ENCODE results near the gene ATP6V1B1. TPM values are rescaled to one million over a fixed set of nuclear protein-coding genes. Genes with fewer than 3 reads are reported as not detected.
"Not testable (repeated sequence)": the region's sequence is repeated elsewhere in the genome, so short reads cannot be mapped to it uniquely, and the experiment has no call there.

Gene ATP6V1B1
- total and polyA plus RNA-seq, 2 of the 13 experiments (the other 11 are each of a cell fraction or from before 2014, with no cell fraction given): 0.58 to 1.6 TPM

GRCh38 chr2:70998885-70999284 lies 63.2 kb downstream of the ATP6V1B1 start:
- ATAC-seq; H4K20me1 ChIP-seq (ENCODE audit: insufficient read depth, low read length); H3K9me3 ChIP-seq (ENCODE audit: low read length); H3K36me3 ChIP-seq (replicated peaks in 1 of 2; ENCODE audit: control insufficient read depth in 1 of 2, insufficient read depth in 2 of 2, low read length in 2 of 2); H3K79me2 ChIP-seq (ENCODE audit: insufficient read depth, low read length); H3K4me3 ChIP-seq (replicated peaks in 1 of 3; ENCODE audit: insufficient read depth in 1 of 3, low read depth in 2 of 3, low read length in 3 of 3); H3K9ac ChIP-seq (ENCODE audit: insufficient read depth, low read depth, low read length); in situ Hi-C loops (cut with HindIII; ENCODE audit: extremely low pct_ligation_motif_present, low pct_unique_long_range_greater_than_20kb); DNase-seq (ENCODE audit: low spot score); BruUV-seq (replicated peaks); H3K27me3 ChIP-seq (ENCODE audit: control insufficient read depth in 1 of 2, insufficient read depth in 2 of 2, low read length in 2 of 2); intact Hi-C loops (cut with micrococcal nuclease; ENCODE audit: unreplicated experiment); FAIRE-seq; H3K27ac ChIP-seq (ENCODE audit: extremely low read length, insufficient read depth, low read length): not testable (repeated sequence)
- Histone ChIP-seq H3K4me1 (ENCODE audit: insufficient read depth, low read length) (peaks cover 61% of the 10 kb centered on the region), H2AFZ (ENCODE audit: low read length) (peak overlapping the region; percentile 96), H3K4me2 (ENCODE audit: low read depth, low read length) (peak overlapping the region; percentile 99)
- ChIA-PET CTCF (ENCODE audit: low intra/inter-chr PET ratio, low total read pairs) (interaction anchor here (1.0 kb wide), 1 partner anchor 128 kb away, joined by 3 read pairs; no protein-coding TSS in a partner anchor), POLR2A (interaction anchor here (2.0 kb wide), 1 partner anchor 8 kb away, joined by 7 read pairs; no protein-coding TSS in a partner anchor)
- WGBS (ENCODE audit: low lambda C conversion rate): 33% methylated on average over 4 of the region's 4 CpGs
- 0 out of 2 replicates have a peak, but pooled peaks have one; percentile 7 for TF ChIP-seq KLF11 (CRISPR knock-in tag; IDR thresholded peaks at IDR 0.05)
- peak; percentile 96 for TF ChIP-seq ZNF121 (CRISPR knock-in tag; IDR thresholded peaks at IDR 0.05)
- 0 out of 2 replicates have a peak, but pooled peaks have one; percentile 36 for TF ChIP-seq KDM1A (CRISPR knock-in tag; IDR thresholded peaks at IDR 0.05)
- TF ChIP-seq ZMYM3 (CRISPR knock-in tag; IDR thresholded peaks at IDR 0.05): peak; percentile 36; the same call in 1 of the 2 replicates

- ChIA-PET POLR2A (interaction anchor here (2.0 kb wide), 1 partner anchor 8 kb away, joined by 7 read pairs; no protein-coding TSS in a partner anchor), CTCF (ENCODE audit: low intra/inter-chr PET ratio, low total read pairs) (interaction anchor here (1.0 kb wide), 1 partner anchor 128 kb away, joined by 3 read pairs; no protein-coding TSS in a partner anchor)
- BruUV-seq (replicated peaks): no TSS peak
- 9% methylated on average over 2 of the region's 2 CpGs for WGBS (ENCODE audit: low lambda C conversion rate)
- H3K9ac ChIP-seq (ENCODE audit: insufficient read depth, low read depth, low read length): peak overlapping the region; percentile 32; the same call in 1 of the 2 replicates
- no peak for ATAC-seq
- H3K4me2 ChIP-seq (ENCODE audit: low read depth, low read length): peak overlapping the region; percentile 99
- H3K79me2 ChIP-seq (ENCODE audit: insufficient read depth, low read length): peaks cover 1% of the 10 kb centered on the region
- H3K27me3 ChIP-seq (ENCODE audit: control insufficient read depth in 1 of 2, insufficient read depth in 2 of 2, low read length in 2 of 2): peaks cover 0 to 8% of the 10 kb centered on the region in 2 experiments; a peak in 2 of 5 replicates
- no peak for FAIRE-seq
- no peaks in the 10 kb centered on the region for H3K9me3 ChIP-seq (ENCODE audit: low read length)
- H4K20me1 ChIP-seq (ENCODE audit: insufficient read depth, low read length): no peaks in the 10 kb centered on the region
- H2AFZ ChIP-seq (ENCODE audit: low read length): peak overlapping the region; percentile 96
- in situ Hi-C loops (cut with HindIII; ENCODE audit: extremely low pct_ligation_motif_present, low pct_unique_long_range_greater_than_20kb): no loop called here
- H3K36me3 ChIP-seq (replicated peaks in 1 of 2; ENCODE audit: control insufficient read depth in 1 of 2, insufficient read depth in 2 of 2, low read length in 2 of 2): no peaks in the 10 kb centered on the region
- peak overlapping the region; percentile 55 for H3K27ac ChIP-seq (ENCODE audit: extremely low read length, insufficient read depth, low read length)
- DNase-seq (ENCODE audit: low spot score): peak; percentile 33
- peak overlapping the region; percentile 15 to 50 (median 35); a peak in 5 of 6 replicates for H3K4me3 ChIP-seq (replicated peaks in 1 of 3; ENCODE audit: insufficient read depth in 1 of 3, low read depth in 2 of 3, low read length in 3 of 3)
- intact Hi-C loops (cut with micrococcal nuclease; ENCODE audit: unreplicated experiment): no loop called here
- H3K4me1 ChIP-seq (ENCODE audit: insufficient read depth, low read length): peaks cover 61% of the 10 kb centered on the region
- TF ChIP-seq ZNF501 (CRISPR knock-in tag; IDR thresholded peaks at IDR 0.05) (peak; percentile 32; the same call in 1 of the 2 replicates), NR2F6 (IDR thresholded peaks at IDR 0.05) (peak; percentile 77), NR2F6 (CRISPR knock-in tag; IDR thresholded peaks at IDR 0.05) (peak; percentile 59), ZNF609 (CRISPR knock-in tag; IDR thresholded peaks at IDR 0.05; ENCODE audit: borderline replicate concordance) (0 out of 2 replicates have a peak, but pooled peaks have one; percentile 18), PHF21A (CRISPR knock-in tag; IDR thresholded peaks at IDR 0.05) (peak; percentile 21; the same call in 1 of the 2 replicates), NR2F2 (IDR thresholded peaks at IDR 0.05; ENCODE audit: borderline replicate concordance, low read depth) (peak; percentile 58), HOMEZ (CRISPR knock-in tag; IDR thresholded peaks at IDR 0.05; ENCODE audit: low read depth) (peak; percentile 23; the same call in 1 of the 2 replicates), MEIS1 (CRISPR knock-in tag; IDR thresholded peaks at IDR 0.05; ENCODE audit: borderline replicate concordance) (peak; percentile 73; the same call in 1 of the 2 replicates), KAT8 (CRISPR knock-in tag; IDR thresholded peaks at IDR 0.05) (0 out of 2 replicates have a peak, but pooled peaks have one; percentile 11)
These were observed 63.7 kb downstream of the ATP6V1B1 start for GRCh38 chr2:70999362-70999761.

Data from HepG2 (cell line).